Suprapubic skin (tissue), 3 donors: ENCODE results near the gene SMCO4.

ENCODE experiments used
- CTCF ChIP-seq, 2 donors: fragments of 200-600 bp in 1 of 2; fragments of 450-650 bp in 1 of 2; sonication (generic) in 1 of 2; IDR thresholded peaks; one replicate each; pipeline ENCODE4 v1.5.1; 2016 to 2019; ENCODE audit warnings: antibody characterized with exemption in 2 of 2, mild to moderate bottlenecking in 1 of 2, moderate library complexity in 1 of 2
- POLR2AphosphoS5 ChIP-seq, 3 donors: sonication (generic); formaldehyde crosslinking; IDR thresholded peaks; one replicate each; pipeline ENCODE4 v1.6.1; 2017; ENCODE audit warnings: antibody characterized with exemption in 3 of 3

DNA sequence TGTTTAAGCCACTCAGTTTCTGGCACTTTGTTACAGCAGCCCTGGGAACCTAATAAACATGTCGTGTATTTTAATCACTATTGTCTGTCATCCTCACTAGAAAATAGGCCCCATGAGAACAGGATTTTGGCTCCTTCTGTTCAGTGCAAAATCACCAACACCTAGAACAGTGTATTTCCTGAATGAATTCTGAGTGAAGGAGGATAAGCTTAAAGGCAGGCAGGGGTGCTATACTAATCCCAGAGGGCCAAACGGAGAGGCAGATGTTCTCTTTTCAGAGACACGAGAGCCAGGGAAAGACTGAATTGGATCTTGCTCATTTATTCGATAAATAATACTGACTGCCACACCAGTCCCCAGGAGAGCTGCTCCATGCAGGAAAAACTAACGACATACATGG is 10.4 kb downstream of the SMCO4 start:
- TF ChIP-seq POLR2AphosphoS5 (IDR thresholded peaks at IDR 0.05): no peak
- no peak for TF ChIP-seq CTCF (IDR thresholded peaks at IDR 0.05)
